HFF-Myc (cell line): ENCODE data around the gene SNRNP27.

Experiments
- DNase-seq: peaks from one replicate; pipeline ENCODE4 v3.0.0-alpha.2; 2011; ENCODE audit warnings: low read depth; ENCODE audit errors: extremely low read depth
- H3K4me3 ChIP-seq: replicated peaks from 2 replicates; pipeline ENCODE4 v1.5.1; 2011; ENCODE audit warnings: low read depth, mild to moderate bottlenecking, control low read depth, low read length
- TF ChIP-seq, protein P1 (sequence below): IDR thresholded peaks from 2 replicates; pipeline ENCODE4 v1.5.1; 2012; ENCODE audit warnings: mild to moderate bottlenecking, low read depth, low read length, control low read depth; ENCODE audit errors: missing control alignments

The SNRNP27 gene

GRCh38 chr2:69939722-69940121 lies 46.0 kb downstream of the SNRNP27 start:
- no peak for DNase-seq
- no peak overlapping the region for H3K4me3 ChIP-seq
- TF ChIP-seq, protein P1, sequence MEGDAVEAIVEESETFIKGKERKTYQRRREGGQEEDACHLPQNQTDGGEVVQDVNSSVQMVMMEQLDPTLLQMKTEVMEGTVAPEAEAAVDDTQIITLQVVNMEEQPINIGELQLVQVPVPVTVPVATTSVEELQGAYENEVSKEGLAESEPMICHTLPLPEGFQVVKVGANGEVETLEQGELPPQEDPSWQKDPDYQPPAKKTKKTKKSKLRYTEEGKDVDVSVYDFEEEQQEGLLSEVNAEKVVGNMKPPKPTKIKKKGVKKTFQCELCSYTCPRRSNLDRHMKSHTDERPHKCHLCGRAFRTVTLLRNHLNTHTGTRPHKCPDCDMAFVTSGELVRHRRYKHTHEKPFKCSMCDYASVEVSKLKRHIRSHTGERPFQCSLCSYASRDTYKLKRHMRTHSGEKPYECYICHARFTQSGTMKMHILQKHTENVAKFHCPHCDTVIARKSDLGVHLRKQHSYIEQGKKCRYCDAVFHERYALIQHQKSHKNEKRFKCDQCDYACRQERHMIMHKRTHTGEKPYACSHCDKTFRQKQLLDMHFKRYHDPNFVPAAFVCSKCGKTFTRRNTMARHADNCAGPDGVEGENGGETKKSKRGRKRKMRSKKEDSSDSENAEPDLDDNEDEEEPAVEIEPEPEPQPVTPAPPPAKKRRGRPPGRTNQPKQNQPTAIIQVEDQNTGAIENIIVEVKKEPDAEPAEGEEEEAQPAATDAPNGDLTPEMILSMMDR: no peak

- no peak overlapping the region for H3K4me3 ChIP-seq
- DNase-seq: no peak
- TF ChIP-seq, protein P1: no peak
Measured at GRCh38 chr2:69940691-69941090, 46.9 kb downstream of the SNRNP27 start.

- TF ChIP-seq, protein P1: no peak
- DNase-seq: no peak
- no peak overlapping the region for H3K4me3 ChIP-seq
Measured at GRCh38 chr2:69943000-69943842, 49.5 kb downstream of the SNRNP27 start.

GRCh38 chr2:69943843-69944525 lies 50.2 kb downstream of the SNRNP27 start:
- DNase-seq: no peak
- TF ChIP-seq, protein P1: no peak
- H3K4me3 ChIP-seq: no peak overlapping the region

GRCh38 chr2:69944756-69945155 lies 51.0 kb downstream of the SNRNP27 start:
- TF ChIP-seq, protein P1: no peak
- DNase-seq: no peak
- no peak overlapping the region for H3K4me3 ChIP-seq

GRCh38 chr2:69945441-69945840 lies 51.7 kb downstream of the SNRNP27 start:
- no peak overlapping the region for H3K4me3 ChIP-seq
- no peak for DNase-seq
- TF ChIP-seq, protein P1: no peak
